GM21390 (cell line): ENCODE results near the gene MTCH1.
"Not testable (repeated sequence)": the region's sequence is repeated elsewhere in the genome, so short reads cannot be mapped to it uniquely, and the experiment has no call there.

Source experiments
- ATAC-seq: cut with Tn5 transposase; IDR thresholded peaks from one replicate; pipeline ENCODE4 v1.9.1; 2021; ENCODE audit not compliant: unreplicated experiment

Gene MTCH1

GRCh38 chr6:36954262-36954931 is 31.6 kb downstream of the MTCH1 start, which contains the start of gene PI16:
Gene PI16, plus strand, starts transcription at chr6:36954738. Its CDS starts 23 bp downstream, at chr6:36954761.
- no peak for ATAC-seq

- ATAC-seq = no peak
Observed at GRCh38 chr6:36953931-36954261, 32.1 kb downstream of the MTCH1 start.

GRCh38 chr6:36949636-36950035 is 36.4 kb downstream of the MTCH1 start:
- ATAC-seq = no peak

GRCh38 chr6:36949076-36949475 is 36.9 kb downstream of the MTCH1 start:
- ATAC-seq = not testable (repeated sequence)

GRCh38 chr6:36947570-36948351 is 38.2 kb downstream of the MTCH1 start:
- ATAC-seq = no peak

GRCh38 chr6:36946526-36946925 is 39.5 kb downstream of the MTCH1 start:
- ATAC-seq = no peak

- no peak for ATAC-seq
Observed at GRCh38 chr6:36945301-36945700, 40.7 kb downstream of the MTCH1 start.

GRCh38 chr6:36944650-36945049 is 41.3 kb downstream of the MTCH1 start:
- no peak for ATAC-seq

GRCh38 chr6:36942329-36942728 is 43.7 kb downstream of the MTCH1 start:
- ATAC-seq = not testable (repeated sequence)

GRCh38 chr6:36941561-36941960 is 44.4 kb downstream of the MTCH1 start:
- ATAC-seq = not testable (repeated sequence)

GRCh38 chr6:36940027-36940426 is 46.0 kb downstream of the MTCH1 start:
- no peak for ATAC-seq

- ATAC-seq = not testable (repeated sequence)
Observed at GRCh38 chr6:36939005-36939404, 47.0 kb downstream of the MTCH1 start.

GRCh38 chr6:36938536-36938935 is 47.5 kb downstream of the MTCH1 start:
- no peak for ATAC-seq

GRCh38 chr6:36937896-36938295 is 48.1 kb downstream of the MTCH1 start:
- ATAC-seq = no peak

- no peak for ATAC-seq
Observed at GRCh38 chr6:36936824-36937223, 49.2 kb downstream of the MTCH1 start.

GRCh38 chr6:36934901-36935300 is 51.1 kb downstream of the MTCH1 start:
- ATAC-seq = no peak

GRCh38 chr6:36933519-36933918 is 52.5 kb downstream of the MTCH1 start:
- ATAC-seq = no peak

- ATAC-seq = no peak
Observed at GRCh38 chr6:36933102-36933501, 52.9 kb downstream of the MTCH1 start.

GRCh38 chr6:36930483-36930882 is 55.5 kb downstream of the MTCH1 start:
- no peak for ATAC-seq

GRCh38 chr6:36929607-36930006 is 56.4 kb downstream of the MTCH1 start:
- ATAC-seq = no peak

GRCh38 chr6:36929152-36929551 is 56.8 kb downstream of the MTCH1 start:
- no peak for ATAC-seq

GRCh38 chr6:36928547-36928918 is 57.5 kb downstream of the MTCH1 start:
- no peak for ATAC-seq
